Measurements from ENCODE around the gene TRIP12. TPM values are rescaled to one million over a fixed set of nuclear protein-coding genes. Genes with fewer than 3 reads are reported as not detected.

TRIP12 gene
- total and polyA plus RNA-seq, 2 of the 13 experiments (the other 11 are each of a cell fraction or from before 2014, with no cell fraction given) = 72.1 to 153 TPM

DNA sequence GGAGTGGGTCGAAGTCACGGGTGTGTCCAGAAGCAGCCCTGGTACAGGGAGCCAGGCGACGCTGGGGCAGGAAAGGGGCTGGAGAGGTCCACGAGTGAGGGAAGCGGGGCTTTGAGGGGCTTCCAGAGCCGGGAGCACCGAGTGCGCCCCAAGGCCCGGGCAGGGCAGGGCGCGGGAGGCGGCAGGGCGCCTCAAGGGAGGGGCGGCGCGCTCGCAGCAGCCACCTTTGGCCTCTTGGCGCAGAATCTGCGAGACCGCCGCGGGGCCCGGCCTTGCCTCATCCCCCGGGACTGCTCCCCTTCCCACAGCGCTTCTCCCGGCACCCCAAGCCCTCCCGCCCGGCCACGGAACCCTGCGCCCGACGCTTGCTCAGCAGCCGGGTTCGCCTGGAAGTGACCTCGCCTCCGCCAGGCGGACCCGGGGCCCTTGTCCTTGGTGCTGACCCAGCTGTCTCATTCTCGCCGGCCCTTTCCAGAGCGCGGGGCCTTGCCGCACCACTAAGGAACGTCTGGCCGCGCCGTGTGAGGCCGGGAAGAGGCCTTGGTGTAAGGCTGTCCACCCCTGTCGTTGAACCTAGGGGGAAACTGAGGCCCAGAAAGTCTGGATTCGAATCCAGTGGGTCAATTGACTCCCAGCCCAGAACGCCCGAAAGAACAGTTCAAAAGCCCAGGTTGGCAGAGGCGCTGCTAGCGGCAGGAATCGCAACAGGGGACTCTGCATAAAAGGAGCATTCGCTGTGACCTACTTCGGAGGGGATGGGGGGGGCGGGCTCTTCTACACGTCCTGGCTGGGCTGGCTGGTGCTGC lies 206.9 kb downstream of the TRIP12 start (continued):
- TF ChIP-seq, protein P1, sequence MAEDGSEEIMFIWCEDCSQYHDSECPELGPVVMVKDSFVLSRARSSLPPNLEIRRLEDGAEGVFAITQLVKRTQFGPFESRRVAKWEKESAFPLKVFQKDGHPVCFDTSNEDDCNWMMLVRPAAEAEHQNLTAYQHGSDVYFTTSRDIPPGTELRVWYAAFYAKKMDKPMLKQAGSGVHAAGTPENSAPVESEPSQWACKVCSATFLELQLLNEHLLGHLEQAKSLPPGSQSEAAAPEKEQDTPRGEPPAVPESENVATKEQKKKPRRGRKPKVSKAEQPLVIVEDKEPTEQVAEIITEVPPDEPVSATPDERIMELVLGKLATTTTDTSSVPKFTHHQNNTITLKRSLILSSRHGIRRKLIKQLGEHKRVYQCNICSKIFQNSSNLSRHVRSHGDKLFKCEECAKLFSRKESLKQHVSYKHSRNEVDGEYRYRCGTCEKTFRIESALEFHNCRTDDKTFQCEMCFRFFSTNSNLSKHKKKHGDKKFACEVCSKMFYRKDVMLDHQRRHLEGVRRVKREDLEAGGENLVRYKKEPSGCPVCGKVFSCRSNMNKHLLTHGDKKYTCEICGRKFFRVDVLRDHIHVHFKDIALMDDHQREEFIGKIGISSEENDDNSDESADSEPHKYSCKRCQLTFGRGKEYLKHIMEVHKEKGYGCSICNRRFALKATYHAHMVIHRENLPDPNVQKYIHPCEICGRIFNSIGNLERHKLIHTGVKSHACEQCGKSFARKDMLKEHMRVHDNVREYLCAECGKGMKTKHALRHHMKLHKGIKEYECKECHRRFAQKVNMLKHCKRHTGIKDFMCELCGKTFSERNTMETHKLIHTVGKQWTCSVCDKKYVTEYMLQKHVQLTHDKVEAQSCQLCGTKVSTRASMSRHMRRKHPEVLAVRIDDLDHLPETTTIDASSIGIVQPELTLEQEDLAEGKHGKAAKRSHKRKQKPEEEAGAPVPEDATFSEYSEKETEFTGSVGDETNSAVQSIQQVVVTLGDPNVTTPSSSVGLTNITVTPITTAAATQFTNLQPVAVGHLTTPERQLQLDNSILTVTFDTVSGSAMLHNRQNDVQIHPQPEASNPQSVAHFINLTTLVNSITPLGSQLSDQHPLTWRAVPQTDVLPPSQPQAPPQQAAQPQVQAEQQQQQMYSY (CRISPR knock-in tag; IDR thresholded peaks at IDR 0.05) = no peak
- TF ChIP-seq ZNF331 (CRISPR knock-in tag; IDR thresholded peaks at IDR 0.05) (peak; percentile 70; the same call in 1 of the 2 replicates), ZNF543 (CRISPR knock-in tag; IDR thresholded peaks at IDR 0.05) (0 out of 2 replicates have a peak, but pooled peaks have one; percentile 64), CCAR2 (optimal IDR thresholded peaks at IDR 0.05; ENCODE audit: low read depth, low read length) (no peak), MATR3 (CRISPR knock-in tag; IDR thresholded peaks at IDR 0.05) (no peak), ZNF629 (CRISPR knock-in tag; conservative IDR thresholded peaks at IDR 0.05) (no peak), ZNF317 (CRISPR knock-in tag; IDR thresholded peaks at IDR 0.05) (0 out of 2 replicates have a peak, but pooled peaks have one; percentile 24), SP140L (CRISPR knock-in tag; IDR thresholded peaks at IDR 0.05; ENCODE audit: borderline replicate concordance) (no peak), ZBTB21 (CRISPR knock-in tag; IDR thresholded peaks at IDR 0.05) (peak; percentile 43; the same call in 1 of the 2 replicates), ZBTB7B (CRISPR knock-in tag; IDR thresholded peaks at IDR 0.05) (no peak), HNRNPUL1 (IDR thresholded peaks at IDR 0.05; ENCODE audit: low read depth, low read length) (no peak), SP5 (CRISPR knock-in tag; IDR thresholded peaks at IDR 0.05; ENCODE audit: borderline replicate concordance, low read depth) (no peak)
- TF ChIP-seq, protein P2, sequence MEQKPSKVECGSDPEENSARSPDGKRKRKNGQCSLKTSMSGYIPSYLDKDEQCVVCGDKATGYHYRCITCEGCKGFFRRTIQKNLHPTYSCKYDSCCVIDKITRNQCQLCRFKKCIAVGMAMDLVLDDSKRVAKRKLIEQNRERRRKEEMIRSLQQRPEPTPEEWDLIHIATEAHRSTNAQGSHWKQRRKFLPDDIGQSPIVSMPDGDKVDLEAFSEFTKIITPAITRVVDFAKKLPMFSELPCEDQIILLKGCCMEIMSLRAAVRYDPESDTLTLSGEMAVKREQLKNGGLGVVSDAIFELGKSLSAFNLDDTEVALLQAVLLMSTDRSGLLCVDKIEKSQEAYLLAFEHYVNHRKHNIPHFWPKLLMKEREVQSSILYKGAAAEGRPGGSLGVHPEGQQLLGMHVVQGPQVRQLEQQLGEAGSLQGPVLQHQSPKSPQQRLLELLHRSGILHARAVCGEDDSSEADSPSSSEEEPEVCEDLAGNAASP (CRISPR knock-in tag; IDR thresholded peaks at IDR 0.05; ENCODE audit: borderline replicate concordance) = 0 out of 2 replicates have a peak, but pooled peaks have one; percentile 54
- TF ChIP-seq, protein P3, sequence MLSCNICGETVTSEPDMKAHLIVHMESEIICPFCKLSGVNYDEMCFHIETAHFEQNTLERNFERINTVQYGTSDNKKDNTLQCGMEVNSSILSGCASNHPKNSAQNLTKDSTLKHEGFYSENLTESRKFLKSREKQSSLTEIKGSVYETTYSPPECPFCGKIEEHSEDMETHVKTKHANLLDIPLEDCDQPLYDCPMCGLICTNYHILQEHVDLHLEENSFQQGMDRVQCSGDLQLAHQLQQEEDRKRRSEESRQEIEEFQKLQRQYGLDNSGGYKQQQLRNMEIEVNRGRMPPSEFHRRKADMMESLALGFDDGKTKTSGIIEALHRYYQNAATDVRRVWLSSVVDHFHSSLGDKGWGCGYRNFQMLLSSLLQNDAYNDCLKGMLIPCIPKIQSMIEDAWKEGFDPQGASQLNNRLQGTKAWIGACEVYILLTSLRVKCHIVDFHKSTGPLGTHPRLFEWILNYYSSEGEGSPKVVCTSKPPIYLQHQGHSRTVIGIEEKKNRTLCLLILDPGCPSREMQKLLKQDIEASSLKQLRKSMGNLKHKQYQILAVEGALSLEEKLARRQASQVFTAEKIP (CRISPR knock-in tag; IDR thresholded peaks at IDR 0.05; ENCODE audit: borderline replicate concordance) = no peak
- TF ChIP-seq, protein P4, sequence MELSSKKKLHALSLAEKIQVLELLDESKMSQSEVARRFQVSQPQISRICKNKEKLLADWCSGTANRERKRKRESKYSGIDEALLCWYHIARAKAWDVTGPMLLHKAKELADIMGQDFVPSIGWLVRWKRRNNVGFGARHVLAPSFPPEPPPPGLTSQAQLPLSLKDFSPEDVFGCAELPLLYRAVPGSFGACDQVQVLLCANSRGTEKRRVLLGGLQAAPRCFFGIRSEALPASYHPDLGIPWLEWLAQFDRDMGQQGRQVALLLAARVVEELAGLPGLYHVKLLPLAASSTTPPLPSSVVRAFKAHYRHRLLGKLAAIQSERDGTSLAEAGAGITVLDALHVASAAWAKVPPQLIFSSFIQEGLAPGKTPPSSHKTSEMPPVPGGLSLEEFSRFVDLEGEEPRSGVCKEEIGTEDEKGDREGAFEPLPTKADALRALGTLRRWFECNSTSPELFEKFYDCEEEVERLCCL (CRISPR knock-in tag; IDR thresholded peaks at IDR 0.05; ENCODE audit: borderline replicate concordance) = no peak
- TF ChIP-seq, protein P5, sequence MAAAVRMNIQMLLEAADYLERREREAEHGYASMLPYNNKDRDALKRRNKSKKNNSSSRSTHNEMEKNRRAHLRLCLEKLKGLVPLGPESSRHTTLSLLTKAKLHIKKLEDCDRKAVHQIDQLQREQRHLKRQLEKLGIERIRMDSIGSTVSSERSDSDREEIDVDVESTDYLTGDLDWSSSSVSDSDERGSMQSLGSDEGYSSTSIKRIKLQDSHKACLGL (CRISPR knock-in tag; IDR thresholded peaks at IDR 0.05) = peak; percentile 47; the same call in 1 of the 2 replicates
- TF ChIP-seq, protein P6, sequence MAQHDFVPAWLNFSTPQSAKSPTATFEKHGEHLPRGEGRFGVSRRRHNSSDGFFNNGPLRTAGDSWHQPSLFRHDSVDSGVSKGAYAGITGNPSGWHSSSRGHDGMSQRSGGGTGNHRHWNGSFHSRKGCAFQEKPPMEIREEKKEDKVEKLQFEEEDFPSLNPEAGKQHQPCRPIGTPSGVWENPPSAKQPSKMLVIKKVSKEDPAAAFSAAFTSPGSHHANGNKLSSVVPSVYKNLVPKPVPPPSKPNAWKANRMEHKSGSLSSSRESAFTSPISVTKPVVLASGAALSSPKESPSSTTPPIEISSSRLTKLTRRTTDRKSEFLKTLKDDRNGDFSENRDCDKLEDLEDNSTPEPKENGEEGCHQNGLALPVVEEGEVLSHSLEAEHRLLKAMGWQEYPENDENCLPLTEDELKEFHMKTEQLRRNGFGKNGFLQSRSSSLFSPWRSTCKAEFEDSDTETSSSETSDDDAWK (CRISPR knock-in tag; IDR thresholded peaks at IDR 0.05) = no peak
